Sciatic nerve (tissue), 2 donors: ENCODE measurements around the gene GSG1L. TPM values are rescaled to one million over a fixed set of nuclear protein-coding genes. Genes with fewer than 3 reads are reported as not detected.
"Not testable (repeated sequence)": the region's sequence is repeated elsewhere in the genome, so short reads cannot be mapped to it uniquely, and the experiment has no call there.

Source experiments
- ATAC-seq: fragments of 200-7000 bp; cut with Tn5 transposase; one replicate; pipeline ENCODE4 v1.9.1; 2020; ENCODE audit warnings: mild to moderate bottlenecking, moderate library complexity
- DNase-seq: peaks from one replicate; pipeline ENCODE4 v3.0.0-alpha.2; 2020; ENCODE audit warnings: low spot score
- intact Hi-C: fragments of 100-400 bp; cut with DNase I; formaldehyde crosslinking; loops from one replicate; pipeline ENCODE4 v1.14.2; 2022
- total RNA-seq: library from RNA; stranded (reverse); fragmentation: NEBNext Ultra II Directional; extraction: Animal tissue kit (Norgen Biotek cat#: 25700); gene quantifications from one replicate; pipeline ENCODE4 v1.2.1, GENCODE V29; 2021
- donor health status: DM: no; HTN: no; CAD: no.
- donor health status: DM: no; HTN: no; CAD: no.

GSG1L gene
- total RNA-seq, 1 donor from 2014 or later, result 0.62 TPM

DNA sequence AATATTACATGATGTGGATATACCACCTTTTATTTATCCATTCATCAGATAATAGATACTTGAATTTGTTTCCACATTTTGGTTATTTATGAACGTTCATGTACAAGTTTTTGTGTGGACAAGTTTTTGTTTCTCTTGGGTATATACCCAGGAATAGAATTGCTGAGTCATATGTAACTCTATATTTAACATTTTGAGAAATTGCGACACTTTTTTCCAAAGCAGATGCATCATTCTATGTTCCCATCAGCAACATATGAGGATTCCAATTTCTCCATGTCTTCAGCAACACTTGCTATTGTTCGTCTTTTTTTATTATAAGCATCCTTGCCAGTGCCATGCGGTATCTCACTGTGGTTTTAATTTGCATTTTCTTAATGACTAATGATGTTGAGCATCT is 93.9 kb downstream of the GSG1L start:
- intact Hi-C loops, result no loop called here
- no peak for DNase-seq
- ATAC-seq, result no peak

DNA sequence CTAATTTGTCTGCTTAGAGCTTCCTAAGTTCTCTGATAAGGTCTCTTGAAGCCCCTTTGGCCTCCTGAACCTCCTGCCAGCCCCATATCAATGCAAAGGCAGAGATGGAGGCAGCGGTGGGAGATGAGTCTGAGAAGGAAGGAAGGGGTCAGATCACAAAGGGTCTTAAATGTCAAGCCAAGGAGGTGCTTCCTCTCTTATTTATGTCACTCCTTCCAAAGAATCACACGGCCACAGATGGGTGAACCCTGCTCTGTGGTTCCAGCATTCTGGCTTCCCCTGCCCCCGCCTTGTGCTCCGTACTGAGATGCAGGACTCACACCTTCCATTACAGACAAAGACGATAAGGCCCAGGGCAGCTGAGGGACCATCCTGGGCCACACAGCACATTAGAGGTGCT is 96.3 kb downstream of the GSG1L start:
- ATAC-seq, result no peak
- intact Hi-C loops, result no loop called here
- peak; percentile 18 for DNase-seq

DNA sequence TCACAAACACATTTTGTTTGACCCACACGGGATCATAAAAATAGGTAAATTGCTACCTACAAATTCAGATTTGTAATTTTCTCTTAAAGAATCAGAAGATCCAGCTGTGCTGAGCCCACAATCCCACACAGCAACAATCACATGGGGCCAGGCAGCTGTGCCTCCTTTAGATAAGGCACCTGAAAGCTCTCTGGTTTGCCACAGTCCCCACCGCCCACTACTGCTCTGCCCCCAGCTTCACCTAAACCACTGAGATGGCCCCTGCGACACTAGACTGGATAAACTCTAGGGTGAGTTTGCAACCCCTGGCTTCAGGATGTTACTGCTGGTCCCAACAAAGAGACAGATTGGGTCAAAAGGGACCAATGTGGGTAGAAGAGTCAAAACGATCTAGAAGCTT is 96.8 kb downstream of the GSG1L start:
- peak; percentile 5 for DNase-seq
- ATAC-seq, result no peak
- intact Hi-C loops, result no loop called here

DNA sequence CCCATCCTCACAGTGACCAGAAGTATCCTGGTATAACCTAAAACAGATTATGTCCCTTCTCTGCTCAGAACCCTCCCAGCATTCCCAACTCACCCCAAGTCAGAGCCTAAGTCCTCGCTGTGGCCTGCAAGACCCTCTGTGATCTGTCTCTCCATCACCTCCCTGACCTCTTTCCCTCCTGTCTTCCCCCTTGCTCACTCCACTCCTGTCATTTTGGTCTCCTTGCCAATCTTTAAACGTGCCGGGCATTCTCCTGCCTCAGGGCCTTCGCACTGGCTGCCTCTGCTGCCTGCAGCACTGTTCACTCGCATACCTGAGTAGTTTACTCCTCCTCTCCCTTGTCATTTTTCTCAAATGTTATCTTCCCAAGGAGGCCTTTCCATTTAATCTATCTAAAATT is 97.7 kb downstream of the GSG1L start:
- DNase-seq (no peak), ATAC-seq (no peak)
- intact Hi-C loops, result no loop called here

DNA sequence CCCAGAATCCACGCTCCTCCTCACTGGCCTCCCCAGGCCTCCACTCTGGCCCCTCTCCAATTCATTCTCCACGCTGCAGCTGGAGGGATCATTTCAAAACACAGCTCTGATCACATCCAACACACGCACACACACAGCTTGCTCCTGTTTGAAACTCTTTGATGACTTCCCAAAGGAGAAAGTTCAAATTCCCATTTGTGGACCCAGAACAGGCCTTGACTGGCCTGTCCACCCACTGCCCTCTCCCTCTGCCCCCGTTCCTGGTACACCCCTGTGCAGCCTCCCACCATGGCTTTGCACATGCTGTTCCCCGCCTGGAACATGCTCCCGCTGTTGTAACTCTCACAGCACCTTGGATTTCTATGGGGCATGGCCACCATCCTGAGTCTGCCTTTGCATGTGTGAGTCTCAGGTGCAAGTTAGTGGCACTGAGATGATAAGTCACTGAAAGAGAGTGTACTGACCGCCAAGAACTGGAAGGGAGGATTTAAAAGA is 100.0 kb downstream of the GSG1L start:
- ATAC-seq (no peak), DNase-seq (peak; percentile 18)
- intact Hi-C loops, result no loop called here

DNA sequence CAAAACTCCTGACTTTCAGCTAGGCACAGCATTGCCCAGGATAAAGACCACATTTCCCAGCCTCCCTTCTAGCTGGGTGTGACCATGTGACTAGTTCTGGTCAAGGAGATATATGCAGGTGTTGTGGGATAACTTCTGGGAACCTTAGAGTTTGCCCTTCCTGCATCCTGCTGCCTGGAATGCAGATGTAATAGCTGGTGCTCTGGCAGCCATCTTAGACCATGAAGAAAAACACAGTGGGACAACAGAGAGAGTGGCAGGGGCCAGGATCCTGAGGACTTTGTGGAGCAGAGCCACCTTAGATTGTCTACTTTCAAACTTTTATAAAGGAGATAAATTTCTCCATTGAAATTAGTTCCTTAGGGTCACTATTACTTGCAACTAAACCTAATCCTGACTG is 101.3 kb downstream of the GSG1L start:
- ATAC-seq (no peak), DNase-seq (peak; percentile 2)
- intact Hi-C loops, result no loop called here

DNA sequence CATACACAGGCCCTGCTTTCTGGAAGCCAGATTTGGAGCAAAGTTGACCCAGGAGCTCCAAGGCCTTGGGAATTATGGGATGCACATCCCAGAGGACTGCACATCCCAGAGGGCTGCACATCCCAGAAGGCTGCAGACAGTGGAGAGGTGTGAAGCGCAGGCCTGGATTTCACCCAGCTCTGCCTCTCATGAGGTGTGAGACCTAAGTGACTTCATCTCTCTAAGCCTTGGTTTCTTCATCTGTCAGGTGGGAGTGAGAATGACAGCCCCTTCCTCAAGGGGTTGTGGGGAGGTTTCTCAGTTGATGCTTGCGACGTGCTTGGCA is 102.3 kb downstream of the GSG1L start:
- intact Hi-C loops, result no loop called here
- DNase-seq, result no peak
- no peak for ATAC-seq

DNA sequence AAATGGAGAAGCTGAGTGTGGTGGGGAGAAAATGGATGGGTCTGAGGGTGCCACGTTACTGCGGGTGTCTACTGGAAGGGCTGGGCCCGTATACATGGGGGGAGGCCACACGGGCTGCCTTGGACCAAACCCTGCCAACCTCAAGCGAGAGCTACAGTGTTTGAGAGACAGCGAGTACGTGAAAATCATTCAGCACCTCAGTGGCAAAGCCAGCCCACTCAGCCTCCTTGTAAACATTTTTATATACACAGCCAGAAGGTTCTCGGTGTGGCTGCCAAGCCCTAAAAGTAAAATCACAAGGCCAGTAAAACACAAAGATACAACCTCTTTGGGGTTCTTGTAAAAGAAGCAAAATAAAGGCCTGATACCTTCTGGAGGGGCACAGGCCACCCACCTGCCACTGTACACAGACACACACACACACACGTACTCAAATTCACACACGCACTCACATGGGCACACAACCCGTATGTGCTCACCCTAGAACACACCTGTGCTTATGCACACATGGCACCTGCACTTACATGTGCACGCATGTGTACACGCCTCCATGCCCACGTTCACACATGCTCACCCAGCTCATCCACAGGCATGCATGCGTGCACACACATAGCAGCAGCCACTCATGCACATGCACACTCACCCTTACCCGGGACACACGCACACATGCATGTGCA is 102.8 kb downstream of the GSG1L start:
- peak; percentile 33 for DNase-seq
- ATAC-seq, result no peak
- intact Hi-C loops, result no loop called here

DNA sequence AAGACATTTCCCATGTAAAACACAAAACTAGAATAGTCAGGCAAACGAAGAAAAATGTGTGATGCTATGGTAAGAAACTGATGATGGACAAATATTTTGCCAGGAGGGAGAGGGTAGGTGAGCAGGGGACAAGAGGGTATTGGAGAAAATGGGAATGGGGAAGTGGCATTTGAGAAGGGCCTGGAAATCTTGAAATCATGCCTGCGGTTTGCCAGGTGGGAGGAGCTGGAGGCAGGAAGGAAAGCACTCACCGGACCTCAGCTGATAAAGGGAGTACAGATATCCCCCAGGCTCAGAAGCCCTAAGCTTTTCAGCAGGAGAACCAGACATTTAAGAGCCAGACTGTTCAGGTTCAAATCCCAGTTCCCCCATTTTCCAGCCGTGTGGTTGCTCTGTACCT is 103.6 kb downstream of the GSG1L start:
- no peak for ATAC-seq
- DNase-seq, result peak; percentile 17
- intact Hi-C loops, result no loop called here

DNA sequence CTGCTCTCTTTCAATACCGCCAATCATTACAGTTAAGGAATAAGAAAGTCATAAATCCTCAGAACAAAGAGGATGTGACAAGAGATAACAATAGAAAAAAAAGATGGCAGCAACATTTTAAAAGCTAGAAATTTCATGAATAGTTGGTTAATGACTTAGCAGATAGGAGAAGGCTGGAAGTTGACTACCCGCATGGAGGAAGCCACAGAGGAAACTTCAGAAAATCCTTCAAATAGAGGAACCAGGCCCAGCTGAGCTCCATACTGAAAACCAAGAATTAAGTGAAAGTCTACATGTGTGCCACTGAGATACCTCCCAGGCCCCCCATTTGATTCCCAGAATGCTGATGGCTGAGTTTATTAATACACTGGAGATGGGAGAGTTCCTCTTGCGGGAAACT is 109.3 kb downstream of the GSG1L start:
- DNase-seq (no peak), ATAC-seq (no peak)
- intact Hi-C loops, result no loop called here

DNA sequence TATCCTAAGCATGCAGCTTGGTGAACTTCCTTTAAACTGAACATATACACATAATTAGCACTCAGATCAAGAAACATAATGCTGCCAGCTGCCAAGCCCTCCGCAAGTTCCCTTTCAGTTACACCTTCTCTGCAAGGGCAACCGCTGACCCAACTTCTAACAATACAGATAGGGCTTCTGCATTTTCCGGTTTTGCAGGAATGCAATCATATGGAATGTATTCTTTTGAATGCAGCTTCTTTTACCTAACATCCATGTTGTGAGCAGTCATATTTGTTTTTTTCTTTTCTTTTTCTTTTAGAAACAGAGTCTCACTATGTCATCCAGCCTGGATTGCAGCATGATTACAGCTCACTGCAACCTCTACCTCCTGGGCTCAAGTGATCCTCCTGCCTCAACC is 110.7 kb downstream of the GSG1L start:
- ATAC-seq (no peak), DNase-seq (no peak)
- intact Hi-C loops, result no loop called here

DNA sequence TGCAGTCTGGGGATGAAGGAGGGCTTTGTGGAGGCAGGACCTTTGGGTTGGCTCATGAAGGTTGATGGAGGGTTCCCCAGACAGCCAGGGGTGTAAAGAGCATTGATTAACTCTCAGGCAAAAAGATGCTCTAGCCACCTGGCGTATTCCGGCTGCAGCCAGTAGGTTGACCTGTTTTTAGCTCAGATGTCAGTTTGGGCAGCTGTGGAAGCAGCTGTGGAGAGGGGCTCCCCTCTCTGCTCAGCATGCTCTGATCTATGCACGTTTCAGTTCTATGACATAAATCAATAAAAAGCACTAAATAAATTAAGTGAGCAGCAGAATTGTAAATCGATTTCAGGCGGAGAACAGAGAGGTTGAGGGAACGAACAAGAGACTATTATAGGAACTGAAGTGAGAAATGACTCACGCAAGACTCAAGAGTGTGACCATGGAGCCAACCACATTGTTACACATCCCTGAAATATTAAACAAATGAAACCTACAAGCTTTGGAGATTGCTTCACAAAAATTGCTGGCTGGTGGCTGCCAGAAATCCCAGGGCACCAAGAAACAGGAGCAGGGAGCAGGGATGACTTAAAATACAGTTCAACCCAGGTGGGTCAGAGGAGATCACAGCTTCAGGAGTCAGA is 111.9 kb downstream of the GSG1L start:
- intact Hi-C loops, result no loop called here
- no peak for ATAC-seq
- no peak for DNase-seq

DNA sequence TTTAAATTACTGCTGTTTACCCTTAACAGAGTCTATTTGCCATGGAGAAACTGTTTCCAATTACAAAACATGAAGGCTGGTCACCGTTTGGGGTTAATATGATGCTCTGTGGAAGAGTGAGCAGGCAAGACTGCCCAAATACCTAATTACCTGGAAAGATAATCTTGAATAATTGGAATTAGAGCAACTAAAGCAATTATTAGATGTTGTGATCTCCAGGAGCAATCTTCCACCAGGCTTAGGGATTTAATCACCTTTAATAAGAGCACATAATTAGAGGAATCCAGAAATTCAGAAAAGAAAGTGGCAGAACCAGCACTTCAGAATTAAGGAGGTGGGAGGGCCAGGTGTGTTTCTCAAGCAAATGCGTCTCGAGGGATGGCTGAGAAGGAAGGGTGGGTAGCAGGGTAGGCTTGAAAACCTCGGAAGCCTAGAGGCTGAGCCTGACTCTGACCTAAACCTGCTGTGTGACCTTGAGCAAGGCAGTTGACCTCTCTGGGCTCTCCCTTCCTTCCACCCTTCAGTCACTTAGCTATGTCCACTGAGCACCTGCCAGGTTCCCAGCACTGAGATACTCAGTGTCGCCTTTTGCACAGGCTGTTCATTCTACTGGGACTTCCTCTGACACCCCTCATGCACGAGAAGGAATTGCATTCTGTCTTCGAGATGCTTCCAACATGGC is 113.2 kb downstream of the GSG1L start:
- DNase-seq (no peak), ATAC-seq (no peak)
- intact Hi-C loops, result no loop called here

DNA sequence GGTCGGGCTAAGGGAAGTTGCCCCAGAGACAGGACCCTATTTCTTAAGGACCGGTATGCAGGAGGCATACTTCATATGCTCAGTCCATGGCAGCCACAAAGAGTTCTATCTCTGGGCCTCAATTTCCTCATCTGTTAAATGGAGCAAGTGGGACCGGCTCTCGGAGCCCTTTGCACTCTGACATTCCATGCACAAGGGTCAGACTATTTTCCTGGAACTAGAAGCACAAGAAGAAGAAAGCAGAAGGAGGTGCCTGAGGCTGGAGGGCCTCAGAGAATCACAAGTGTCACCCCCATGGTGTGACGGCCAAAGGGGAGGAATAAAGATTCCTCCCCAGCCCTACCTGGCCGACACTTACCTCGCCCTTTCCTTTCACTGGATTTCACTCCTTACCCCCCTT is 115.8 kb downstream of the GSG1L start:
- DNase-seq (no peak), ATAC-seq (no peak)
- intact Hi-C loops, result no loop called here

DNA sequence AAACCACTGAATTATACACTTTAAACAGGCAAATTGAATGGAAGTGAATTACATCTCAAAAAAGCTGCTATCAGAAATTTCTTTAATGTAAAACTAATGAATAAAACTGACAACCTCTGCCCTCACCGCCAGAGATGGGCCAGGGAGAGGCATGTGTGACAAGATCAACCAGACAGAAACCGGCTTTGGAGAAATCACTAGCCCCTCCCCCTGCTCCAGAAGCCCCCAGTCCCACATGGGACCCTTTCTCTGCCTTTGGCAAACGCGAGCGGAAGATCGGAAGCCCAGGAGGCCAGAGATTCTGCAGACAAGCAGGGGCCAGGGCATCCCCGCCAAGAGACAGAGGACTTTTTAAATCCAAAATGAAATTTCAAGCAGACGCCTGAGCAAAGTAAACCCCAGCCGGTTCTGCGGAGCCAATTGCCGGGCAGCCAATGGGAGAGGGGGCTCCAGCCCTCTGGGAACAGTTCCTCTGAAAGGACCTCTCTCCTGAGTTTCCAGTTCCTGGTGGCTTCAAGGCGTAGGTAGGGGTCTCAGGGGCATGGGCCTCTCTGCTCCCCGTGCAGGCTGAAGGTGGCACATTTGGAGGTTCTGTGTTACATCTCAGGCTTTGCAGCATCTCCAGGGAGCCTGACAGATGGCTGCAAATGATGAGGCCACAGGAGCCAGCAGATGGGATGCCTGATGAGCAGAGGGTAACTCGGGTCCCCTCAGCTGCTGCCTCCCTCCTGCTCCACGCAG is 118.1 kb downstream of the GSG1L start:
- intact Hi-C loops, result no loop called here
- ATAC-seq, result no peak
- DNase-seq, result no peak

DNA sequence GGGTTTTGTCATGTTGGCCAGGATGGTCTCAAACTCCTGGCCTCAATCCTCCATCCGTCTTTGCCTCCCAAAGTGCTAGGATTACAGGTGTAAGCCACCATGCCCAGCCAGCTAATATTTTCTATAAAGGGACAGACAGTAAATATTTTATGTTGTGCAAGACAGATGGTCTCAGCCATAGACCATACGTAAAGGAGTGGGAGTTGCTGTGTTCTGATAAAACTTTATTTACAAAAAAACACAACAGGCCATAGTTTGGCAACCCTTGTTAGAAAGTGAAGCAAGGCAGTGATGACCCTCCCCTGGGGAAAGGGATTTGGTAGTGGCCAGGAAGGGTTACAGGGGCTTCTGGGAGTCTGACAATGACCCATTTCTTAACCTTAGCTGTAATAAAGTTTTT is 119.7 kb downstream of the GSG1L start:
- intact Hi-C loops, result no loop called here
- ATAC-seq (no peak), DNase-seq (no peak)

DNA sequence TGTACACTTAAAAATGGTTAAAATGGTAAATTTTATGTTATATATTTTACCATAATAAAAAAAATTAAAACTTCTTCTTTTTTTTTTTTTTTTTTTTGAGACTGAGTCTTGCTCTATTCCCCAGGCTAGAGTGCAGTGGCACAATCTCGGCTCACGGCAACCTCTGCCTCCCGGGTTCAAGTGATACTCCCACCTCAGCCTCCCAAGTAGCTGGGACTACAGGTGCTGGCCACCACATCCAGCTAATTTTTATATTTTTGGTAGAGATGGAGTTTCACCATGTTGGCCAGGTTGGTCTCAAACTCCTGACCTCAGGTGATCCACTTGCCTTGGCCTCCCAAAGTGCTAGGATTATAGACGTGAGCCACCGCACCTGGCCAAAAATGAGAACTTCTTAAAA is 121.4 kb downstream of the GSG1L start:
- intact Hi-C loops, DNase-seq, ATAC-seq: not testable (repeated sequence)

DNA sequence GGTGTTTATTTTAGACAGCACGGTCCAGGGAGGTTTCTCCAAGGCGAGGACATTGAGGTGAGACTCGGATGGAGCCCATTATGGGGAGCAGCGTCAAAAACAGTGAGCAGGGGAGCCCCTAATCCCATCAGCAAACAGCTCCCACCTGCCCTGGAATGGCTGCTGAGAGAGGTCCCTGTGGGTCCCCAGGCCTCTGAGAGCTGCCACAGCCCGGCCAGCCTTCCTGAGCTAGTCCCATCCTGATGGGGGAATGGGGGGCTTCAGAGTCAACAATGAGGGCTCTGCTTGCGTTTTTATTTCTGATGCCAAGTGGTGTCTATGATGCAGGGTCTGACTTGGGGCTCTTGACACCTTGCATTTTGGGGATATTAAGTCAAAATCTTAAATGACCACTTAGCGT is 128.4 kb downstream of the GSG1L start:
- no peak for DNase-seq
- intact Hi-C loops, result no loop called here
- no peak for ATAC-seq

DNA sequence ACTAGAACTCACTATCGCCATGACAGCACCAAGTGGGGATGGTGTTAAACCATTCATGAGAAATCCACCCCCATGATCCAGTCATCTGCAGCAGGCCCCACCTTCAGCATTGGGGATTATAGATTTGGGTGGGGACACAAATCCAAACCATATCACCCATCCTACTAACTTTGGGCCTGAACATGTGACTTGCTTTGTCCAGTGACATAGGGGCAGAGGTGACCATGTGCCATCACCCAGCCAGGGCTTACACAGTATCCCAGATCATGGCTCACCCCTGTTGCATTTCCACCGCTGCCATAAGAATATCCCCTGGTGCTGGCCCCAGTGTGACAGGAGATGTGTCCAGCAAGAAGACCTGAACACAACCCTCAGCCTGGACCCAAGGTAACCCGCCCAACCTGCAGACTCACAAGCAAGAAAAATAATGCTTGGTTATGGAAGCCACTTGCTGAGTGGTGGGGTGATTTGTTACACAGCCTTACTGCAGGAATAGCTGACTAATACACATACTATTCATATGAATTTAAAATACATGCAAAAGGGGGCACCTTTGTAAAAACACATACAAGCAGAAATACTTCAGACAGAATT is 130.9 kb downstream of the GSG1L start:
- intact Hi-C loops, result no loop called here
- ATAC-seq, result no peak

DNA sequence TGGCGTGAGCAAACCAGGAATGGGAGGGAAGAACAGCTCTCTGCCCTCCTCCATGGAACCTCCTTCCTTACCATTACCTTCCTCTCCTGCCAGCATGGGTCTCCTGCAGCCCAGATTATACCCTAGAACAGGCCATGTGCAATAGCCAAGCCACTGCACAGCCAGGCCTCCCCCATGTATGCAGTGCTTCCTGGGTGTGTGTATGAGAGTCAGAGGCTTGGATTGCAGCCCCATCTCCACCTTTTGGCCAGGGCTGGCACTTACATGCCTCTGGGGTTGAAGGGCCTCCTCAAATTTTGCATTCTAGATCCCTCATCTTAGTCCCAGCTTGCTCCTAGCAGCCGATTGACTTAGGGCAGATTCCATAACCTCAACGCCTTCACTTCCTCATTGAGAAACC is 133.7 kb downstream of the GSG1L start:
- no peak for DNase-seq
- ATAC-seq, result no peak
- intact Hi-C loops, result no loop called here

More for the DNA sequence above, 130.9 kb downstream of the GSG1L start:
- no peak for DNase-seq
